ENCODE measurements around the gene KANK3.
"Not testable (repeated sequence)": the region's sequence is repeated elsewhere in the genome, so short reads cannot be mapped to it uniquely, and the experiment has no call there.

The KANK3 gene

DNA sequence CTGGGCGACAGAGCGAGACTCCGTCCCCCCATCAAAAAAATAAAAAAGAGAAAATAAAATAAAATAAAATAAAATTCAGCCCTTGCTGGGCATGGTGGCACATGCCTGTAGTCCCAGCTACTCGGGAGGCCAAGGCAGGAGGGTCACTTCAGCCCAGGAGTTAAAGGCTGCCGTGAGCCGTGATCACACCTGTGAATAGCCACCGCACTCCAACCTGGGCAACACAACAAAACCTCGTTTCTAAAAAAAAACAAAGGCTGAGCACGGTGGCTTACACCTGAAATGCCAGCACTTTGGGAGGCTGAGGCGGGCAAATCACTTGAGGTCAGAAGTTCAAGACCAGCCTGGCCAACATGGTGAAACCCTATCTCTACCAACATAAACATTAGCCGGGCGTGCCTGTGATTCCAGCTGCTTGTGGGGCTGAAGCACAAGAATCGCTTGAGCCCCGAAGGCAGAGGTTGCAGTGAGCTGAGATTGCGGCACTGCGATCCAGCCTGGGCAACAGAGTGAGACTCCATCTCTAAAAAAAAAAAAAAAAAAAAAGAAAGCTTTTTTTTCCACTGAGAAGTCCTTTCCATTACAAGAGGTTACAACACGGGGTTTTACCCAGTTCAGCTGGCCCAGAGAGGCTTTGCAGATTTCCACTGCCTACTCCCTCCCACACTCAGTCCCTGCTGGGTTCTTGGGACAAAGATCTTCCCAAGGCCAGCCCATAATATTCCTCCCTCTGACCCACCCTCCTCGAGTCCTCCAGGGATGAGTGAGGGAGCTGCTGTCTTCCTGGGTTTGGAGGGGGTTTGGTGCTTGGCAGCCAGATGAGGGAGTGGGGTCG lies 27.3 kb upstream of the KANK3 start:
- DNase-seq (ENCODE audit: low spot score): no peak

DNA sequence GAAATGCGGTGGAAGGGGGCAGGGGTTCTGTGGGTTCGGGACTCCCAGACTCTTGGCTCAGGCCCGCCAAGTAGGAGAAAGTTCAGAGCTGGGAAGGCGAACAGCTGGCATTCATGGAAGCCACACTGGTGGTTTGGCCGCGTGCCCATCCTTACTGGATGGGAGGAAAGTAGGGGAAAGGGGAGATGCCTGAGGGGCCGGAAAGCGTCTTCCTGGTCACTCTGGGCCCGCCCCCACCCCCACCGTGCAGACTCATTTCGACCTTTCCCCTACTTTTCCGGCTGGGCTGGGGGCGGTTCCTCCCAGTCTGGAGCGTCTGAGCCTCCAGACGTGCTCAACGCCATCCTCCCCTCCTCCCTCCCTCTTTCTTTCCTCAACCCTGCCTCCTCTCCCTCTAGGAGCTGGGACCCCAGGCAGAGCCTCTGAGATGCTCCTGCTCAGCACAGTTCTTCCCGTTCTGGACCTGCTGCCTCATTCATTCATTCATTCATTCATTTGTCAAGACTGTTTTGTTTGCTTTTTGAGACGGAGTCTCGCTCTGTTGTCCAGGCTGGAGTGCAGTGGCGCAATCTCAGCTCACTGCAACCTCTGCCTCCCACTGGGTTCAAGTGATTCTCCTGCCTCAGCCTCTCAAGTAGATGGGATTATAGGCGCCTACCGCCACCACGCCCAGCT lies 24.4 kb upstream of the KANK3 start:
- no peak for DNase-seq (ENCODE audit: low spot score)

DNA sequence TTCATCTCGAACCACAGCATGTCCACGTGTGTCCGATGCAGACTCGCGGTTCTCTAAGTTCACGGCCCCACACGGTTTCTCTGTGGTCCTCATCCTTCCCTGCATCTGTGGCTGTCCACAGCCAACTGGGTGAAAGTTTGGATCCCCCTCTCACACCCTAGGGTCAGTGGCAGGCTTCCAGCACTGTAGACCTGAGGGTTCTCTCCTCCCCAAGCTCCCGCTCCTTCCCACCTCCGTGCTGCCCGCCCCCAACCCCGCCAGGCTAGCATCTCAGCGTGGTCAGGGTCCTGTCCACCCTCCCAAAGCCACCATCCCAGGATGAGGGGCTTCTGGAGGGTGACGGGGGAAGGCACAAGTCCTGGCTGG lies 23.9 kb upstream of the KANK3 start:
- DNase-seq (ENCODE audit: low spot score): no peak

DNA sequence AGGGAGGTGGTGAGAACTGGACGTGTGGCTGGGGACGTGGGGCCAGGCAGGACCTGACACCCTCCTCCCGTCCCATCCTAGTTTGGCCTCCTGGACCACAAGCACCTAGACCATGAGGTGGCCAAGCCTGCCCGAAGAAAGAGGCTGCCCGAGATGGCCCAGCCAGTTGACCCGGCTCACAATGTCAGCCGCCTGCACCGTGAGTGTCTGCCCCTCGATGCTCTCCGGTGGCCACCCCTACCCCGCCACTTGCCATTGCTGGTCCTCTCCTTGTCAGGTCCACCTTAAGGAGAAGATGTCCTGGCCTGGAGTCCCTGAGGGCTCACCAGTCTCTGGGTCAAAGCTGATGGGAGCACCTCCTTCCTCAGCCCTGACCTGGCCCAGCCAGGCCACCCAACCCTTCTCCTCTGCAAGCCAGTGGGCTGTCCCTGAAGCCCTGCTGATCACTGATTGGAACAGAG lies 23.1 kb upstream of the KANK3 start:
- DNase-seq (ENCODE audit: low spot score): no peak

DNA sequence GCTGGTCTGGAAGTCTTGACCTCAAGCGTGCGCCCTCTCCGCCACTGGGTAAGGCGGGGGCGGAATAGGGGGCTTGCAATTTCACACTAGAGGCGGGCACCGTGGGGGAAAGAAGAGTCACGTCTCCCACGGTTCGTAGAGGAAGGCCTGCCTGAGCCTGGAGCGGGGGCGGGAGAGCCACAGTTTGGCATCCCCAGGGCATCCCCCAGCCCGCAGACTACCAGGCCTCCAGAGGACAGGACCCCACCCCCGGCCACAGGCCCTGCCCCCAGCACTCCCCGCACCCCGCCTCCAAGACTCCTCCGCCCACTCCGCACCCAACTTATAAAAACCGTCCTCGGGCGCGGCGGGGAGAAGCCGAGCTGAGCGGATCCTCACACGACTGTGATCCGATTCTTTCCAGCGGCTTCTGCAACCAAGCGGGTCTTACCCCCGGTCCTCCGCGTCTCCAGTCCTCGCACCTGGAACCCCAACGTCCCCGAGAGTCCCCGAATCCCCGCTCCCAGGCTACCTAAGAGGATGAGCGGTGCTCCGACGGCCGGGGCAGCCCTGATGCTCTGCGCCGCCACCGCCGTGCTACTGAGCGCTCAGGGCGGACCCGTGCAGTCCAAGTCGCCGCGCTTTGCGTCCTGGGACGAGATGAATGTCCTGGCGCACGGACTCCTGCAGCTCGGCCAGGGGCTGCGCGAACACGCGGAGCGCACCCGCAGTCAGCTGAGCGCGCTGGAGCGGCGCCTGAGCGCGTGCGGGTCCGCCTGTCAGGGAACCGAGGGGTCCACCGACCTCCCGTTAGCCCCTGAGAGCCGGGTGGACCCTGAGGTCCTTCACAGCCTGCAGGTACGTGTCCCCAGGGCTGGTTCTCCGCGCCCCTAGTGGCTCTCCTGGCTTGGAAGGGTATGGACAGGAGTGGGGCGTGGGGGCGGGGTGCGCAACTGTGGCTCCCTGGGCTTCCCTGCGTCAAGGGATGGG lies 21.0 kb upstream of the KANK3 start, which contains the start of gene ANGPTL4:
Gene ANGPTL4, plus strand, starts transcription at position 353 of the 969 bp plus-strand sequence. Its CDS starts 167 bp downstream, at position 520.
- peak; percentile 27 for DNase-seq (ENCODE audit: low spot score)

DNA sequence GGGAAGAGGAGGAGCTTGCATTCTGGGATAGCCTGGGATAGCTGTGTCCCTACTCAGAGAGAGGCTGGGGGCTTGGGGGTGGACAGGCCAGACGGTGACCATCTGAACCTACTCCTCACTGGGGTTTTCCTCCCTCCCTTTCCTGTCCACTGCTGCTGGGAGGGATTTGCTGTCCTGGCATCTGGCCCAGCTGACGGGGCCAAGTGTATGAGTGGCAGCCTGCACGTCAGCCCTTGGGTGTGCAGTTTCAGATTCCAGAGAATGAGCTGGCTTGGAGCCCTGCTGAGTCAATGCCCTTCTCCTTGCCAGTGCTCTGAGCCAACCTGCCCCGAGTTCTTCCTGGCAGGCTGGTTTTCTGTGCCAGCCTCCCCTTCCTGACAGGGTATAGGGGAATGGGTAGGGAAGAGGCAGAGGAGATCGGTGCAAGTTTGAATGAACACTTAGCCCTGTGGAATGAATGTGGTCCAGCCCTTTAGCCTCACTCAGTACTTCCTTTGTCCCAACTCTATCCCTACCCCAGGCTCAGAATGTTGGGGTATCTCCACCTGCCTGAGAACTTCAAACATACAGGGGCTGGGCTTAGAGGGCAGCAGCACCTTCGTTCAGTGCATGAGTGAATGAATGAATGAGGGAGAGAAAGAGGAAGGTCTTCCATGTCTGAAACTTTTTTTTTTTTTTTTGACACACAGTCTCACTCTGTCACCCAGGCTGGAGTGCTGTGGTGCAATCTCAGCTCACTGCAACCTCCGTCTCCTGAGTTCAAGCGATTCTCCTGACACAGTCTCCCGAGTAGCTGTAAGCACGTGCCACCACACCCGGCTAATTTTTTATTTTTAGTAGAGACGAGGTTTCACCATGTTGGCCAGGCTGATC lies 19.1 kb upstream of the KANK3 start:
- no peak for DNase-seq (ENCODE audit: low spot score)

DNA sequence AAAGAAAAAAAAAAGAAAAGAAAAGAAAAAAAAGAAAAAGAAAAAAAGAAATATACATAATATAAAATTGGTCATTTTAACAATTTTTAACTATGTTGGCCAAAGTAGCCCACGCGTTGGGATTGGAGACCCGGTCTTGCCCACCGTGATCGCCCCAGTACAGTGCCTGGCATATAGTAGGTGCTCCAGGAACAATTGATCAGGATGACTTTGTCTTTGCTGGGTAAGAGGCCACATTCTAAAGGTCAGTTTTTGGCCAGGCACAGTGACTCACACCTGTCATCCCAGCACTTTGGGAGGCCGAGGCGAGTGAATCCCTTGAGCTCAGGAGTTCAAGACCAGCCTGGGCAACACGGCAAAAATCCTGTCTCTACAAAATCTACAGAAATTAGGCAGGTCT lies 17.1 kb upstream of the KANK3 start:
- DNase-seq (ENCODE audit: low spot score): no peak

DNA sequence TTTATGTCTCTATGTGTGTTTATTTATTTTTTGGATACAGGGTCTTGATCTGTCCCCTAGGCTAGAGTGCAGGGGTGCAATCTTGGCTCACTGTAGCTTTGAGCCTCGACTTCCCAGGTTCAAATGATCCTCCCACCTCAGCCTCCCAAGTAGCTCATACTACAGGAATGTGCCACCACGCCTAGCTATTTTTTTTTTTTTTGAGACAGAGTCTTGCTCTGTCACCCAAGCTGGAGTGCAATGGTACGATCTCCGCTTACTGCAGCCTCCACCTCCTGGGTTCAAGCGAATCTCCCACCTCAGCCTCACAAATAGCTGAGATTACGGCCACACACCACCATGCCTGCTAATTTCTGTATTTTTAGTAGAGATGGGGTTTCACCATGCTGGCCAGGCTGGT lies 15.9 kb upstream of the KANK3 start:
- no peak for DNase-seq (ENCODE audit: low spot score)

DNA sequence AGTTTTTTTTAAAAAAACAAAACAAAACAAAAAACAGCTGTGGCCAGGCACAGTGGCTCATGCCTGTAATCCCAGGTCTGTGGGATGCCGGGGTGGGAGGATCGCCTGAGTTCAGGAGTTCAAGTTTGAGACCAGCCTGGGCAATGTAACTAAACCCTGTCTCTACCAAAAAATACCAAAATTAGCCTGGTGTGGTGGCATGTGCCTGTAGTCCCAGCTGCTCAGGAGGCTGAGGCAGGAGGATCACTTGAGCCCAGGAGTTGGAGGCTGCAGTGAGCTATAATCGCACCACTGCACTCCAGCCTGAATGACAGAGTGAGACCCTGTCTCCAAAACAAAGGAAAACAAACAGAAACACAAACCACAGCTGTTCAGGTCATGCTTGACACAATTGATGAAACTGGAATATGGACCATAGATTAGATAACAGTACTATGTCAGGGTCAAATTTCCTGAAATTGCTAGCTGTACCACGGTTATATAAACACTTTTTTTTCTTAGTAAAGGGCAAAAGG lies 14.0 kb upstream of the KANK3 start:
- DNase-seq (ENCODE audit: low spot score): no peak

DNA sequence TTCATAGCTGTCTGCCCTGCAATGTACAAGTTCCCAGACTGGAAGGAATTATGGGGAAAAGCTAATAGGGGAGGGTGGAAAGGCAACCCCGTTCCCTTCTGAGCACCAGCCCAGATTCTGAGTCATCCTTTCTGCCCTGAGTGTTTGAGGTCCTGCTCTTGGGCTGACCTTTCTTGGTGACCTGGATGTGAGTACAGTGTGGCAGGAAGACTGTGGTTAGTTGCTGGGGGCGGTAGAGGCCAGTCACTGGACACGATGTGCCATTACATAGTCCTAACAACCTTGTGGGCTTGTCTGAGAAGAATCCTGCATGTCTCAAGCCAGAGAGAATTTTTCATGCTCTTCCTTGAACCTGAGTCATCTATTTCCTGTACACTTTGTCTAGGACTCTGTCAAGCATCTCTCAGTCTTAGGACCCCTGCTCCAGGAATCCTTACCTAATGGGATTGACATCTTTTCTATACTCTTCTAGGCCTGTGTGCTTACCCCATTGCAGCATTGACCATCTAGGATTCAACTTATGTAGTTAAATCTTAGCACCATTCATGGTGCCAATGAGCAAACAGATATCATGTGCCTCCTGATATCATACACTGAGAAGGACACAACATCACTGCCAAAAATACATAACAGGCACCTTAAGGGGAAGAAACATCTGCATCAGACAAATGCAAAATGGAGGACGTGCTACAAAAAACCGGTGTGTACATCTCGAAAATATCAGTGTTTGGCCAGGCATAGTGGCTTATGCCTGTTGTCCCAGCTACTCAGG lies 12.8 kb upstream of the KANK3 start:
- DNase-seq (ENCODE audit: low spot score): no peak

DNA sequence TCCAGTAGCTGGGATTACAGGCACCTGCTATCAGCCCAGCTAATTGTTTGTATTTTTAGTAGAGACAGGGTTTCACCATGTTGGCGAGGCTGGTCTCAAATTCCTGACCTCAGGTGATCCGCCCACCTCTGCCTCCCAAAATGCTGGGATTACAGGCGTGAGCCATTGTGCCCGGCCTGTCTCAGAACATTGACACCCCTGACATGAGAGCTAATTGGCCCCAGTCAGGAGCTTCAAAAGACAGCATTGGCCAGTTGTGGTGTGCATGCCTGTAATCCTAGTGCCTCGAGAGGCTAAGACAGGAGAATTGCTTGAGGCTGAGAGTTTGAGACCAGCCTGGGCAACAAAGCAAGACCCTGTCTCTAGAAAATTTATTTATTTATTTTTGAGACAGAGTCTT lies 9.8 kb upstream of the KANK3 start:
- not testable (repeated sequence) for DNase-seq (ENCODE audit: low spot score)

DNA sequence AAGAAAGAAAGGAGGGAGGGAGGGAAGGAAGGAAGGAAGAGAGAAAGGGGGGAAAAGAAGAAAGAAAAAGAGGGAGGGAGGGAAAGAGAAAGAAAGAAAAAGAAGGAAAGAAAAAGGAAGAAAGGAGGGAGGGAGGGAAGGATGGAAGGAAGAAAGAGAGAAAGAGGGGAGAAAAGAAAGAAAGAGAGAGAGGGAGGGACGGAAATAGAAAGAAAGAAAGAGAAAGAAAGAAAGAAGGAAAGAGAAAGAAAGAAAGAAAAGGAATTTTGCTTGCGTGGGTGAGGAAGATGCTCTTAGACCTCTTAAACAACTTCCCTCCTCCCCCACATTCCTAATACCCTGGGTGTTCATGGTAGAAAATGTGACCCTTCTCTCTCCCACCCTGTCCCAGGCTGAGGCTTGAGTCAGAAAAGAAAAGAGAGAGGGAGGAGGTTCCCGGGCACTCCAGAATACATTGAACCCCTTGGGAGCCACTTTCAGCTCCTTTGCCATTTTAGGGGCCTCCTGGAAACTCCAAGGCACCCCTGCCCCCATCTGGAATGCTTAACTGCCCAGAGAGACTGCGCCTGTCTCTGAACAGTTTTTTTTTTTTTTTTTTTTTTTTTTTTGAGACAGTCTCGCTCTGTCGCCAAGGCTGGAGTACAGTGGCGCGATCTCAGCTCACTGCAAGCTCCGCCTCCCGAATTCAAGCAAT lies 9.2 kb upstream of the KANK3 start:
- no peak for DNase-seq (ENCODE audit: low spot score)

DNA sequence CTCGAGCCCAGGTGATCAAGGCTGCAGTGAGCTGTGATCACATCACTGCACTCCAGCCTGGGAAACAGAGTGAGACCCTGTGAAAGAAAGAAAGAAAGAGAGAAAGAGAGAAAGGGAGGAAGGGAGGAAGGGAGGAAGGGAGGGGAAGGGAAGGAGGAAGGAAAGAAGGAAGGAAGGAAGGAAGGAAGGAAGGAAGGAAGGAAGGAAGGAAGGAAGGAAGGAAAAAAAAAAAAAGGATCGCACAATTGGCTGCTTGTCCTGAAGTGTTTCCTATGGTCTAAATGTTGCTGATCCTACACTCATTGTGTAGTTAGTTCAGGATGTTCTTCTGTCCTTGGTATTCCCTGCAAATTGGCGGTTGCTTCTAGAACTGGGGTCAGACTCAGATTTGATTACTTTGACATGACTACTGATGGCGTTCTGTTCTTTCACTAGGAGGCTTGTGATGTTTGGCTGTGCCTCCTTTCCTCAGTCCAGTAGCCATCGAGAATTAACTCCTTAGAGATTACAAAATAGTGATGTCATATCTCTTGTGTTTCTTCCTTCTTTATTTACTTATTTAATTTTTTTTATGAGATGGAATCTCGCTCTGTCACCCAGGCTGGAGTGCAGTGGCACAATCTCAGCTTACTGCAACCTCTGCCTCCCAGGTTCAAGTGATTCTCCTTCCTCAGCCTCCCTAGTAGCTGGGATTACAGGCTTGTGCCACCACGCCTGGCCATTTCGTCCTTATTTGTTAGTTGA lies 6.7 kb upstream of the KANK3 start:
- not testable (repeated sequence) for DNase-seq (ENCODE audit: low spot score)

DNA sequence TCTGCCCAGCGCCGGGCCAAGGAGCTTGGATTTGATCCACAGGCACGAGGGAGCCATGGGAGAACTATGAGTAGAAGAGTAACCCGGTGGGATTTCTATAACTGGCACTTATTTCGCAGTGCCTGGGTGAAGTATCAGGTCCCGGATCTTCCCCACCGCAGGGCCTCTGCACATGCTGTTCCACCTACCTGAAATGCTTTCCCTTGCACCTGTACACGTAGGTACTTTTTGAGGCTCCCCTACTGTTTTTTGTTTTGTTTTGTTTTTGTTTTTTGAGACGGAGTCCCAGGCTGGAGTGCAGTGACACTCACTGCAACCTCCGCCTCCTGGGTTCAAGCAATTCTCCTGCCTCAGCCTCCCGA lies 402 bp upstream of the KANK3 start:
- DNase-seq (ENCODE audit: low spot score): no peak

DNA sequence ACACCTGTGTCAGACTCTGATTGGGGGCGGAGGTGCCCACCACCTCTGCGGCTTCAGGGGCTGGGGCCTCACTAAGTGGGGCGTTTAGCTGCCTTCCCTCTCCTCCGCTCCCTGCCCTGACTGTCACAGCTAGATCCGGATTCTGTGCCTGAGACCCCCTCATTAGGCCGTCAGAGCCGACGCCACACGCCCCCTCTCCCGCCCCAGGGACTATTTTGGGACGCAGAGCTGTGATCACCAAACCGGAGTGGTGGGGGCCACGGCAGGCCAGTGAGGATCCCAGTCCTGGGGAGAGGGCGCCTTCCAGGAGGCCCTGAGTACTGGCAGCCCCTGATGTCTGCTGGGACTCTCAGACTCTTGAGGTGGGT lies 762 bp downstream of the KANK3 start:
- DNase-seq (ENCODE audit: low spot score): no peak

DNA sequence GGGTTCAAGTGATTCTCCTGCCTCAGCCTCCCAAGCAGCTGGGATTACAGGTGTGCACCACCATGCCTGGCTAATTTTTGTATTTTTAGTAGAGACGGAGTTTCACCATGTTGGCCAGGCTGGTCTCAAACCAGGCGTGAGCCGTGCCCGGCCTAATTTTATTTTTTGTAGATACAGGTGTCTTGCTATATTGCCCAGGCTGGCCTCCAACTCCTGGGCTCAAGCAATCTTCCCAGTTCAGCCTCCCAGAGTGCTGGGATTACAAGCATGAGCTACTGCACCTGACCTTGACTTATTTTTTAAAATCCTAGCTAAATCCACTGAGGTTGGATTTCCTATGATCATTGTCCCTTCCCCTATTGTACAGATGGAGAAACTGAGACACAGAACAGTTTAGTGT lies 1.6 kb downstream of the KANK3 start:
- not testable (repeated sequence) for DNase-seq (ENCODE audit: low spot score)

DNA sequence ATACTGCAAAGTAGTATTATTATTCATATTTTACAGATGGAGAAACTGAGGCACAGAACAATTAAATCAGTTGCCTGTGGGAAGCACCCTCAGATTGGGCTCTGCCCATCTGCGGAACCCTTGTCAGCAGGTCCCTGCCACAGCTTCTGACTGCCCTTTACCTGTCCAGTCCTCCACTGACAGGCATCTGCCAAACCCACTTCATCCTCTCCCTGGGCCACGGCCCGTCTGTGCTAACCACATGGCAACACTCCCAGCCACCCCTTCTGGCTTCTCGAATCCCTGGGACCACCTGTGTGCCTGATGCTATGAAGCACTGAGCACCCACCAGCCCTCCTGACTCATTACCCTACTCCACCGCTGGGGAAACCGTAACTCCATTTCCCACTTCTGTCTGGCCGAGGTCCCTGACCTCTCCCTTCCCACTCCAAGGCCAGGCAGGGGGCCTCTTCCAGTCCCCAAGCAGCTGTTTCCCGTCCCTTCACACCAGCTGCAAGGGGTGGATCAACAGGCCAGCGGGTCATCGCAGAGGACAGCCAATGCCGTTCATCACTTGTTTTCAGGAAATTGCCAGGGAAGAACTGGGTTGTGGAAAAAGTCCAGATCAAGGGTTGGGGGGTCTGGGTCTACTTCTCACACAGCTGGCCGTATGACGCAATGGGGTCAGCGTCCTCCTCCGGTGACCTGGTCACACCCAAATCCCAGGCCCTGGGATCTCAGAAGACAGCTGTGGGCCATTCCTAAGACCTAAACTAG lies 2.5 kb downstream of the KANK3 start:
- no peak for DNase-seq (ENCODE audit: low spot score)

DNA sequence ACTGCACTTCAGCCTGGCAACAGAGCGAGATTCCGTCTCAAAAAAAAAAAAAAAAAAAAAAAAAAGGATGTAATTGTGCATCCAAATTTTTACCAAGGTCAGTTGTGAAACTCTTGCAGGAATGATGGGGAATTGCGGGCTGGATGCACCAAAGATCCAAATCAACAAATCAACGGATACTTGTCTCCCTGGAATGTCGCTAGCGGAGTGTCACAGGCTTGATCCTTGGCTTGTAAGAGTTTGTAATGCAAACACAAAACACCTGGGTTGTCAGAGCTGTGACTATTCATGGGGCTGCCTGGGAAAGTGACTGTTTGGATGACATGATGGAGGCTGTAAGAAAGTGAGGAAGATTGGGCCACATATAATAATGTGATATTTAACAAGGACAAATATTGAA lies 4.2 kb downstream of the KANK3 start:
- no peak for DNase-seq (ENCODE audit: low spot score)
